WTC11 (cell line): ENCODE data around the gene CACNA1B.

ENCODE experiments used
- CTCF ChIP-seq: fragments of 200-600 bp; IDR thresholded peaks from 2 replicates; pipeline ENCODE4 v1.8.0; 2022; ENCODE audit warnings: antibody characterized with exemption
- RELA ChIP-seq: sonication (generic); formaldehyde crosslinking; IDR thresholded peaks from 2 replicates; pipeline ENCODE4 v1.8.1; 2022; ENCODE audit warnings: missing genetic modification reagents, mild to moderate bottlenecking, borderline replicate concordance
- TF ChIP-seq, protein P1 (sequence below): sonication (generic); formaldehyde crosslinking; conservative IDR thresholded peaks from 2 replicates; pipeline ENCODE4 v1.8.1; 2022; ENCODE audit warnings: mild to moderate bottlenecking, missing genetic modification reagents

- no peak for TF ChIP-seq CTCF
- TF ChIP-seq, protein P1, sequence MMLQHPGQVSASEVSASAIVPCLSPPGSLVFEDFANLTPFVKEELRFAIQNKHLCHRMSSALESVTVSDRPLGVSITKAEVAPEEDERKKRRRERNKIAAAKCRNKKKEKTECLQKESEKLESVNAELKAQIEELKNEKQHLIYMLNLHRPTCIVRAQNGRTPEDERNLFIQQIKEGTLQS (CRISPR knock-in tag) = no peak
- no peak for TF ChIP-seq RELA (CRISPR knock-in tag)
Measured at GRCh38 chr9:138058181-138058580, 180.6 kb downstream of the CACNA1B start.
